Neural progenitor cell (in vitro differentiated cells): ENCODE results near the gene VWA5B1. TPM values are rescaled to one million over a fixed set of nuclear protein-coding genes. Genes with fewer than 3 reads are reported as not detected.

Experiments
- DNase-seq: peaks from one replicate; pipeline ENCODE4 v3.0.0-alpha.2; 2016; ENCODE audit warnings: low spot score
- H2AFZ ChIP-seq: fragments of 200-600 bp; sonication (generic); replicated peaks from 2 replicates; pipeline ENCODE4 v1.6.1; 2016; ENCODE audit warnings: antibody characterized with exemption
- H3F3A ChIP-seq: fragments of 200-600 bp; sonication (generic); 2 replicates; pipeline ENCODE4 v1.6.1; 2016; ENCODE audit warnings: antibody characterized with exemption, low read depth
- H3K27ac ChIP-seq: fragments of 200-600 bp; sonication (generic); 2 replicates; pipeline ENCODE4 v1.5.1; 2016; ENCODE audit warnings: mild to moderate bottlenecking
- H3K27me3 ChIP-seq: fragments of 200-600 bp; sonication (generic); 2 replicates; pipeline ENCODE4 v1.6.1; 2016; ENCODE audit warnings: mild to moderate bottlenecking, moderate library complexity
- H3K36me3 ChIP-seq: fragments of 200-600 bp; sonication (generic); 2 replicates; pipeline ENCODE4 v1.5.1; 2016
- H3K4me1 ChIP-seq: fragments of 200-600 bp; sonication (generic); 2 replicates; pipeline ENCODE4 v1.6.1; 2016; ENCODE audit warnings: mixed run types
- H3K4me2 ChIP-seq: fragments of 200-600 bp; sonication (generic); 2 replicates; pipeline ENCODE4 v1.6.1; 2016
- H3K4me3 ChIP-seq: fragments of 200-600 bp; sonication (generic); 2 replicates; pipeline ENCODE4 v1.5.1; 2016
- H3K79me2 ChIP-seq: fragments of 200-600 bp; sonication (generic); 2 replicates; pipeline ENCODE4 v1.6.1; 2016; ENCODE audit warnings: low read depth
- H3K9ac ChIP-seq: fragments of 200-600 bp; sonication (generic); 2 replicates; pipeline ENCODE4 v1.6.1; 2016
- H3K9me3 ChIP-seq: fragments of 200-600 bp; sonication (generic); 2 replicates; pipeline ENCODE4 v1.5.1; 2016; ENCODE audit warnings: low read depth
- H4K20me1 ChIP-seq: fragments of 200-600 bp; sonication (generic); 2 replicates; pipeline ENCODE4 v1.6.1; 2016; ENCODE audit warnings: low read depth
- H3K27ac Mint-ChIP-seq: 3 replicates; pipeline ENCODE4 v1.8.0; 2021; ENCODE audit warnings: mixed read lengths
- H3K27me3 Mint-ChIP-seq: 2 replicates; pipeline ENCODE4 v1.8.0; 2022; ENCODE audit warnings: low read depth, mild to moderate bottlenecking, inconsistent platforms, moderate library complexity, mixed read lengths; ENCODE audit not compliant: insufficient read depth
- H3K36me3 Mint-ChIP-seq: 3 replicates; pipeline ENCODE4 v1.8.0; 2021; ENCODE audit warnings: mixed read lengths
- H3K4me1 Mint-ChIP-seq: 3 replicates; pipeline ENCODE4 v1.8.0; 2021; ENCODE audit warnings: mixed read lengths
- H3K4me3 Mint-ChIP-seq: 3 replicates; pipeline ENCODE4 v1.8.0; 2021; ENCODE audit warnings: mild to moderate bottlenecking, moderate library complexity, mixed read lengths
- H3K9me3 Mint-ChIP-seq: 3 replicates; pipeline ENCODE4 v1.8.0; 2020; ENCODE audit warnings: mixed read lengths
- CTCF ChIP-seq: fragments of 200-600 bp; sonication (generic); IDR thresholded peaks from 2 replicates; pipeline ENCODE4 v1.5.1; 2017; ENCODE audit warnings: antibody characterized with exemption, mild to moderate bottlenecking
- EZH2 ChIP-seq: fragments of 200-600 bp; sonication (generic); IDR thresholded peaks from 2 replicates; pipeline ENCODE4 v1.6.1; 2017; ENCODE audit warnings: antibody characterized with exemption, mild to moderate bottlenecking, moderate library complexity
- EZH2phosphoT487 ChIP-seq: fragments of 200-600 bp; sonication (generic); IDR thresholded peaks from 2 replicates; pipeline ENCODE4 v1.6.1; 2017; ENCODE audit warnings: antibody characterized with exemption
- total RNA-seq: library from RNA; depleted of rRNA; stranded (reverse); fragments of >200 nt; gene quantifications from 2 replicates; pipeline ENCODE4 v1.2.3, GENCODE V29; 2015; ENCODE audit warnings: low replicate concordance

VWA5B1 gene
- total RNA-seq, 1 donor from 2014 or later = not detected

DNA sequence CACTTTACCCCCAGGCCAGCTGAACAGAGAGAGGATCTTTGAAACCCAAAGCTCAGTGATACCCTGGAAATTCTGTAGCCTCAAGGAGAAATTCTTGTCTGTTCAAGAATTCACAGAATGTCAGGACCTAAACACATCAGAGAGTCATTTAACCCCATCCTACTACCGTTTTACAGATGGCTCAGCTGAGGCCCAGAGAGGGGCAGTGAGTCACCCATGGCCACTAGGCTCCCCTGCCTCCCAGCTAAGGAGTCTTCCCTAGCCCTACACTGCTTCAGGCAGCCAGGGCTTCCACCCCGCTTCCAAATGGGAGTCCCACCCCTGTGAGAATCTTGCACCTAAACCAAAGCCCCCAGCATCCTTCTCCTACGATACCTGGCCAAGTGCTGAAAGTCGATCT is 28.3 kb downstream of the VWA5B1 start:
- Histone ChIP-seq H3K27ac (no peak overlapping the region), H4K20me1 (no peaks in the 10 kb centered on the region), H2AFZ (no peak overlapping the region), H3K4me1 (peaks cover 8% of the 10 kb centered on the region), H3K9me3 (no peaks in the 10 kb centered on the region), H3K79me2 (no peaks in the 10 kb centered on the region), H3K4me2 (no peak overlapping the region), H3K4me3 (no peak overlapping the region), H3K9ac (no peak overlapping the region), H3K36me3 (no peaks in the 10 kb centered on the region), H3F3A (no peaks in the 10 kb centered on the region), H3K27me3 (peaks cover 5% of the 10 kb centered on the region)
- Mint-ChIP-seq H3K4me3 (no peak overlapping the region), H3K27me3 (peaks cover 5% of the 10 kb centered on the region), H3K9me3 (no peaks in the 10 kb centered on the region), H3K4me1 (peaks cover 17% of the 10 kb centered on the region), H3K36me3 (no peaks in the 10 kb centered on the region), H3K27ac (no peak overlapping the region)
- TF ChIP-seq EZH2 = no peak
- no peak for TF ChIP-seq CTCF
- no peak for TF ChIP-seq EZH2phosphoT487
- no peak for DNase-seq

DNA sequence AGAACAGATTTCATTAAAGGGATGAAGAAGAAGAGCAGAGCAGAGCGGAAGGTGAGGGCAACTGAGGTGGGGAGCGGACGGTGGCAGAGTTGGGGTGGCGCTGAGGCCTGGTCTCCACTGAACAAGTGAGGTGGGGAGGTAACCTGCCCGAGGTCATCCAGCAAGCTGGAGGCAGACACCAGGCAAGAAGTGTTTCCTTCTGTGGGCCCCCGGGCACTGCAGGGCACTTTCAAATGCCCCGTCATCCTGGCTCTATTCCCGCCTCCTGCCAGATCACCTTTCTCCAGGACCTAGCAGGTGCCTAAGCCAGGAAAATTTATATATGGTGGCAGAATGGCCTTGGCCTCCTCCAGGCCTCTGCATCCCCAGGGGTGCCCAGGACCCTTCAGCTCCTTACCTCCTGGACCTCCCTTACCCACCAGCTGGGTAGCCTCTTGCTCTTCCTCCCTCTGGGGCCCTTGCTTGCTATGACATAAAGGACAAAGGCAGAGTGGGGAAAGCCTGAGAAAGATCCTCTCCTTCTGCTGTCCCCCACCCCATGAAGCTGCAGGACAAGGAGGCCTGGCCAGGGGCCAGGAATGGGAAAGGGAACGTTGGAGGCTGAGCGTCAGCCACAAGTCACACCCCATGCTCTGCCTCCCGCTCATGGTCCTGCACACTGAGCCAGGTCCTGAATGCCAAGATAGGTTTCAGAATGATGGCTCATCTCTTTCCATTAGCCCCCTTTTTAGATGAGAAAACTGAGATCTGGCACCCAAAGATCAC is 29.0 kb downstream of the VWA5B1 start:
- H3K27me3 ChIP-seq = peaks cover 5% of the 10 kb centered on the region

GRCh38 chr1:20320704-20321103 is 30.0 kb downstream of the VWA5B1 start:
- Mint-ChIP-seq H3K4me1 (peaks cover 18% of the 10 kb centered on the region), H3K27ac (no peak overlapping the region)
- no peak for DNase-seq

More for the DNA sequence above, 29.0 kb downstream of the VWA5B1 start:
- Mint-ChIP-seq H3K4me1 (peaks cover 17% of the 10 kb centered on the region), H3K27me3 (peaks cover 8% of the 10 kb centered on the region), H3K27ac (no peak overlapping the region), H3K9me3 (no peaks in the 10 kb centered on the region), H3K36me3 (no peaks in the 10 kb centered on the region), H3K4me3 (no peak overlapping the region)
- H3K4me1 ChIP-seq = peaks cover 8% of the 10 kb centered on the region
- H4K20me1 ChIP-seq = no peaks in the 10 kb centered on the region
- no peaks in the 10 kb centered on the region for H3K36me3 ChIP-seq
- H3K9ac ChIP-seq = no peak overlapping the region
- H3F3A ChIP-seq = no peaks in the 10 kb centered on the region
- no peak for TF ChIP-seq CTCF
- TF ChIP-seq EZH2phosphoT487 = no peak
- no peak for TF ChIP-seq EZH2
- DNase-seq = no peak
- H3K79me2 ChIP-seq = no peaks in the 10 kb centered on the region
- no peak overlapping the region for H3K4me3 ChIP-seq
- H3K4me2 ChIP-seq = no peak overlapping the region
- H3K9me3 ChIP-seq = no peaks in the 10 kb centered on the region
- no peak overlapping the region for H3K27ac ChIP-seq
- no peak overlapping the region for H2AFZ ChIP-seq

More at GRCh38 chr1:20320704-20321103, 30.0 kb downstream of the VWA5B1 start:
- Histone ChIP-seq H3K79me2 (no peaks in the 10 kb centered on the region), H2AFZ (no peak overlapping the region), H4K20me1 (no peaks in the 10 kb centered on the region), H3K4me2 (no peak overlapping the region), H3K4me1 (peaks cover 8% of the 10 kb centered on the region), H3K27me3 (no peaks in the 10 kb centered on the region), H3K36me3 (no peaks in the 10 kb centered on the region), H3K27ac (no peak overlapping the region), H3K9ac (no peak overlapping the region), H3K9me3 (no peaks in the 10 kb centered on the region), H3F3A (no peaks in the 10 kb centered on the region), H3K4me3 (no peak overlapping the region)
- H3K36me3 Mint-ChIP-seq = no peaks in the 10 kb centered on the region
- H3K27me3 Mint-ChIP-seq = peaks cover 13% of the 10 kb centered on the region
- TF ChIP-seq CTCF (no peak), EZH2phosphoT487 (no peak), EZH2 (no peak)
- no peaks in the 10 kb centered on the region for H3K9me3 Mint-ChIP-seq
- no peak overlapping the region for H3K4me3 Mint-ChIP-seq
